ENCODE results near the gene TRIP13.
"Not testable (repeated sequence)": the region's sequence is repeated elsewhere in the genome, so short reads cannot be mapped to it uniquely, and the experiment has no call there.

The TRIP13 gene

DNA sequence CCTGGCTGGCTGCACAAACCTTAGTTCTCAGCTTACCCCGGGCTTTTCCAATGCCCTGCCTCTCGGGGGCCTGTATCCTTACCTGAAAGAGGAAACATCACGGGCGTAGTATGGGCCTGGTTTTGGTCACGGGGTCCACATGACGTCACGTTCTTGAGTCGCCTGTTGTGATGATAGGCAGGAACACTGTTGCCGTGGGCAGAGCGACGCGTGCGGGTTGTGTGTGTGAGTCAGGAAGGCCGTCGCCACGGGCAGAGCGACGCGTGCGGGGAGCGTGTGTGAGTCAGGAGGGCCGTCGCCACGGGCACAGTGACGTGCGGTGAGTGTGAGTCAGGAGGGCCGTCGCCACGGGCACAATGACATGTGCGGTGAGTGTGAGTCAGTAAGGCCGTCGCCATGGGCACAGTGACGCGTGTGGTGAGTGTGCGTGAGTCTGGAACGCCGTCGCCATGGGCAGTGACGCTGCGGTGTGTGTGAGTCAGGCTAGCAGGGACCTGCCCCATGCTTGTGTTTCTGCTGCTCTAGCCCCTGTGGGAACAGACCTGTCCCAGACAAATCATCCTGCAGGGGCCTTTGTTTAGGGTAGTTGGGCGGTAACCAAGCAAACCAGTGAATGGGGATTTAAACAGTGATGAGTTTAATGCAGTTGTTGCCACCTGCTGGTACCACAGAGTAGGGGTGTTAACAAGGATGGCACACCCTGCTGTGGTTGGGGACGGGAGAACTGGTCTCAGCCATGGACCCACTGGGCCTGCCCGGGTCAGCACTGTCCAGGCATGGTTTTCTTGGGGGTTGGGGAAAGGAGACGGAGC lies 19.8 kb downstream of the TRIP13 start (continued):
- TF ChIP-seq, protein P1, sequence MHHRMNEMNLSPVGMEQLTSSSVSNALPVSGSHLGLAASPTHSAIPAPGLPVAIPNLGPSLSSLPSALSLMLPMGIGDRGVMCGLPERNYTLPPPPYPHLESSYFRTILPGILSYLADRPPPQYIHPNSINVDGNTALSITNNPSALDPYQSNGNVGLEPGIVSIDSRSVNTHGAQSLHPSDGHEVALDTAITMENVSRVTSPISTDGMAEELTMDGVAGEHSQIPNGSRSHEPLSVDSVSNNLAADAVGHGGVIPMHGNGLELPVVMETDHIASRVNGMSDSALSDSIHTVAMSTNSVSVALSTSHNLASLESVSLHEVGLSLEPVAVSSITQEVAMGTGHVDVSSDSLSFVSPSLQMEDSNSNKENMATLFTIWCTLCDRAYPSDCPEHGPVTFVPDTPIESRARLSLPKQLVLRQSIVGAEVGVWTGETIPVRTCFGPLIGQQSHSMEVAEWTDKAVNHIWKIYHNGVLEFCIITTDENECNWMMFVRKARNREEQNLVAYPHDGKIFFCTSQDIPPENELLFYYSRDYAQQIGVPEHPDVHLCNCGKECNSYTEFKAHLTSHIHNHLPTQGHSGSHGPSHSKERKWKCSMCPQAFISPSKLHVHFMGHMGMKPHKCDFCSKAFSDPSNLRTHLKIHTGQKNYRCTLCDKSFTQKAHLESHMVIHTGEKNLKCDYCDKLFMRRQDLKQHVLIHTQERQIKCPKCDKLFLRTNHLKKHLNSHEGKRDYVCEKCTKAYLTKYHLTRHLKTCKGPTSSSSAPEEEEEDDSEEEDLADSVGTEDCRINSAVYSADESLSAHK (tag by site-specific recombination; IDR thresholded peaks at IDR 0.05), result no peak
- TF ChIP-seq, protein P2, sequence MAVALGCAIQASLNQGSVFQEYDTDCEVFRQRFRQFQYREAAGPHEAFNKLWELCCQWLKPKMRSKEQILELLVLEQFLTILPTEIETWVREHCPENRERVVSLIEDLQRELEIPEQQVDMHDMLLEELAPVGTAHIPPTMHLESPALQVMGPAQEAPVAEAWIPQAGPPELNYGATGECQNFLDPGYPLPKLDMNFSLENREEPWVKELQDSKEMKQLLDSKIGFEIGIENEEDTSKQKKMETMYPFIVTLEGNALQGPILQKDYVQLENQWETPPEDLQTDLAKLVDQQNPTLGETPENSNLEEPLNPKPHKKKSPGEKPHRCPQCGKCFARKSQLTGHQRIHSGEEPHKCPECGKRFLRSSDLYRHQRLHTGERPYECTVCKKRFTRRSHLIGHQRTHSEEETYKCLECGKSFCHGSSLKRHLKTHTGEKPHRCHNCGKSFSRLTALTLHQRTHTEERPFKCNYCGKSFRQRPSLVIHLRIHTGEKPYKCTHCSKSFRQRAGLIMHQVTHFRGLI (tag by site-specific recombination; IDR thresholded peaks at IDR 0.05), result no peak
- TF ChIP-seq, protein P3, sequence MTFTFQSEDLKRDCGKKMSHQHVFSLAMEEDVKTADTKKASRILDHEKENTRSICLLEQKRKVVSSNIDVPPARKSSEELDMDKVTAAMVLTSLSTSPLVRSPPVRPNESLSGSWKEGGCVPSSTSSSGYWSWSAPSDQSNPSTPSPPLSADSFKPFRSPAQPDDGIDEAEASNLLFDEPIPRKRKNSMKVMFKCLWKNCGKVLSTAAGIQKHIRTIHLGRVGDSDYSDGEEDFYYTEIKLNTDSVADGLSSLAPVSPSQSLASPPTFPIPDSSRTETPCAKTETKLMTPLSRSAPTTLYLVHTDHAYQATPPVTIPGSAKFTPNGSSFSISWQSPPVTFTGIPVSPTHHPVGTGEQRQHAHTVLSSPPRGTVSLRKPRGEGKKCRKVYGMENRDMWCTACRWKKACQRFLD (tag by site-specific recombination; IDR thresholded peaks at IDR 0.05), result no peak
- TF ChIP-seq ZNF701 (tag by site-specific recombination; IDR thresholded peaks at IDR 0.05), result no peak
- TF ChIP-seq ZNF2 (tag by site-specific recombination; IDR thresholded peaks at IDR 0.05), result no peak
- no peak for TF ChIP-seq ZNF843 (tag by site-specific recombination; IDR thresholded peaks at IDR 0.05)
- TF ChIP-seq, protein P4, sequence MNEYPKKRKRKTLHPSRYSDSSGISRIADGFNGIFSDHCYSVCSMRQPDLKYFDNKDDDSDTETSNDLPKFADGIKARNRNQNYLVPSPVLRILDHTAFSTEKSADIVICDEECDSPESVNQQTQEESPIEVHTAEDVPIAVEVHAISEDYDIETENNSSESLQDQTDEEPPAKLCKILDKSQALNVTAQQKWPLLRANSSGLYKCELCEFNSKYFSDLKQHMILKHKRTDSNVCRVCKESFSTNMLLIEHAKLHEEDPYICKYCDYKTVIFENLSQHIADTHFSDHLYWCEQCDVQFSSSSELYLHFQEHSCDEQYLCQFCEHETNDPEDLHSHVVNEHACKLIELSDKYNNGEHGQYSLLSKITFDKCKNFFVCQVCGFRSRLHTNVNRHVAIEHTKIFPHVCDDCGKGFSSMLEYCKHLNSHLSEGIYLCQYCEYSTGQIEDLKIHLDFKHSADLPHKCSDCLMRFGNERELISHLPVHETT (tag by site-specific recombination; IDR thresholded peaks at IDR 0.05), result no peak

DNA sequence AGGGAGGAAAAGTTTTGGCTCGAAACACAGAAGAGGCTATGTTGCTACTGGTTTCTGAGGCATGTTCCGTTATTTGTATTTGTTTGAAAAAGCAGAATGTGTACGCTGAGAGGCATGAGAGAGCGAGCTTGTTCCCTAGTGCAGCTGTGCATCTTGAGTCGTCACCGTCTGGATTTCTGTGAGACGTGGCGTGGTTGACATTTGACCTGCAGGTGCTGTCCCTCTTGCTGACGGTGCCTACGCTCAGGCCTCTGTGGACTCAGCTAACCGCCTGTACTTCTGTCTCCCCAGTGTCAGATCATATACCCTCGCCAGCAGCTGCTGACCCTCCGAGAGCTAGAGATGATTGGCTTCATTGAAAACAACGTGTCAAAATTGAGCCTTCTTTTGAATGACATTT lies 21.5 kb downstream of the TRIP13 start:
- POLR2A ChIA-PET, result no interaction called here
- H3K36me3 ChIP-seq (ENCODE audit: control insufficient read depth in 2 of 2, insufficient read depth in 1 of 2, low read length in 2 of 2), result peaks cover 53 to 93% of the 10 kb centered on the region in 2 experiments

DNA sequence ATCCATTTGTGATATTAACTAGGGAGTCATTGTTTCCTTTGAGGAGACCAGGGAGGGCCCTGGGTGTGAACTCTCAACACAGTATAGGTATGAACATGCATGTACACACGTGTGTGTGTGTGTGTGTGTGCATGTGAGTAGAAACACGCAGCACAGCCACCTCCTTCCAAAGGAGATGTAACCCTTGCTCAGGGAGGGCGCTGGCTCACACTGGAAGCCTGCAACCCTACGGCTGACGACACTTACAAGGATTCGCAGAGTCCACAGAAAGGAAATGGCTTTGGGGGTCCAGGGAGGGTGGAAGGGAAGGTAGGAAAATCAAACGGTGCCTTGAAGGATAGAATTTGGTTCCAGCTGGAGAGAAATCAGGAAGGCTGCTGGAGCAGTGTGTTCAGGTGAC lies 21.9 kb downstream of the TRIP13 start:
- H3K9me3 ChIP-seq (ENCODE audit: control insufficient read depth, insufficient read depth, low read depth, low read length), result no peaks in the 10 kb centered on the region
- no peak overlapping the region for H3K27ac ChIP-seq (ENCODE audit: extremely low read depth, low read depth, low read length)
- POLR2A ChIA-PET, result no interaction called here
- H3K4me1 ChIP-seq (ENCODE audit: control insufficient read depth, insufficient read depth, low read length), result 0 out of 2 replicates have a peak, but pooled peaks cover 2% of the 10 kb centered on the region
- CTCF ChIA-PET, result interaction anchor here (0.7 kb wide), 1 partner anchor 504 kb away, joined by 4 read pairs; no protein-coding TSS in a partner anchor
- no peak for TF ChIP-seq SETDB1 (IDR thresholded peaks at IDR 0.05; ENCODE audit: insufficient read length, low read length)
- TF ChIP-seq ZNF19 (tag by site-specific recombination; IDR thresholded peaks at IDR 0.05; ENCODE audit: low read depth), result no peak
- no peak for TF ChIP-seq ZNF266 (tag by site-specific recombination; IDR thresholded peaks at IDR 0.05; ENCODE audit: low read depth)
- TF ChIP-seq REPIN1 (tag by site-specific recombination; IDR thresholded peaks at IDR 0.05; ENCODE audit: low read depth), result no peak
- TF ChIP-seq, protein P5, sequence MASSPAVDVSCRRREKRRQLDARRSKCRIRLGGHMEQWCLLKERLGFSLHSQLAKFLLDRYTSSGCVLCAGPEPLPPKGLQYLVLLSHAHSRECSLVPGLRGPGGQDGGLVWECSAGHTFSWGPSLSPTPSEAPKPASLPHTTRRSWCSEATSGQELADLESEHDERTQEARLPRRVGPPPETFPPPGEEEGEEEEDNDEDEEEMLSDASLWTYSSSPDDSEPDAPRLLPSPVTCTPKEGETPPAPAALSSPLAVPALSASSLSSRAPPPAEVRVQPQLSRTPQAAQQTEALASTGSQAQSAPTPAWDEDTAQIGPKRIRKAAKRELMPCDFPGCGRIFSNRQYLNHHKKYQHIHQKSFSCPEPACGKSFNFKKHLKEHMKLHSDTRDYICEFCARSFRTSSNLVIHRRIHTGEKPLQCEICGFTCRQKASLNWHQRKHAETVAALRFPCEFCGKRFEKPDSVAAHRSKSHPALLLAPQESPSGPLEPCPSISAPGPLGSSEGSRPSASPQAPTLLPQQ (tag by site-specific recombination; IDR thresholded peaks at IDR 0.05), result no peak
- peaks cover 53 to 91% of the 10 kb centered on the region in 2 experiments for H3K36me3 ChIP-seq (ENCODE audit: control insufficient read depth in 2 of 2, insufficient read depth in 1 of 2, low read length in 2 of 2)
- H3K4me3 ChIP-seq (ENCODE audit: low read depth, low read length), result no peak overlapping the region

More for the DNA sequence above, 21.5 kb downstream of the TRIP13 start:
- H3K27ac ChIP-seq (ENCODE audit: extremely low read depth, low read depth, low read length), result no peak overlapping the region
- H3K4me1 ChIP-seq (ENCODE audit: control insufficient read depth, insufficient read depth, low read length), result no peaks in the 10 kb centered on the region
- TF ChIP-seq ZNF585B (tag by site-specific recombination; IDR thresholded peaks at IDR 0.05) (no peak), TRIM28 (IDR thresholded peaks at IDR 0.05; ENCODE audit: borderline replicate concordance, low read length) (no peak), ZIC2 (tag by site-specific recombination; IDR thresholded peaks at IDR 0.05) (no peak)
- no peaks in the 10 kb centered on the region for H3K9me3 ChIP-seq (ENCODE audit: control insufficient read depth, insufficient read depth, low read depth, low read length)
- CTCF ChIA-PET, result interaction anchor here (0.7 kb wide), 2 partner anchors 12 to 505 kb away, joined by 3 to 4 read pairs; no protein-coding TSS in a partner anchor
- H3K4me3 ChIP-seq (ENCODE audit: low read depth, low read length), result no peak overlapping the region

DNA sequence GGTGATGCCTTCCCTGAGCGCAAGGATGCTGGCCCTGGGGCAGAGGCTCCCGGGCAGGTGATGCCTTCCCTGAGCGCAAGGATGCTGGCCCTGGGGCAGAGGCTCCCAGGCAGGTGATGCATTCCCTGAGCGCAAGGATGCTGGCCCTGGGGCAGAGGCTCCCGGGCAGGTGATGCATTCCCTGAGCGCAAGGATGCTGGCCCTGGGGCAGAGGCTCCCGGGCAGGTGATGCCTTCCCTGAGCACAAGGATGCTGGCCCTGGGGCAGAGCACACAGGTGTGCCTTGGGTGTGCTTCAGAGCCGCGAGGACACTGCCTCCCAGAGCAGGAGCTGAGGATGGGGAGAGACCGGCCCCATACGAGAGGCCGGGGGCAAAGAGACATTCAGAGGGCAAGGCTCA lies 22.7 kb downstream of the TRIP13 start:
- H3K27ac ChIP-seq (ENCODE audit: extremely low read depth, low read depth, low read length); POLR2A ChIA-PET; H3K4me1 ChIP-seq (ENCODE audit: control insufficient read depth, insufficient read depth, low read length); H3K9me3 ChIP-seq (ENCODE audit: control insufficient read depth, insufficient read depth, low read depth, low read length); H3K4me3 ChIP-seq (ENCODE audit: low read depth, low read length): not testable (repeated sequence)
- H3K36me3 ChIP-seq (ENCODE audit: control insufficient read depth in 2 of 2, insufficient read depth in 1 of 2, low read length in 2 of 2), result peaks cover 49 to 84% of the 10 kb centered on the region in 2 experiments
- CTCF ChIA-PET, result interaction anchor here (2.2 kb wide), 1 partner anchor 252 kb away, joined by 8 read pairs; no protein-coding TSS in a partner anchor

Measured in HEK293 (cell line).